Measurements from ENCODE around the gene CHMP5.

CHMP5 gene

DNA sequence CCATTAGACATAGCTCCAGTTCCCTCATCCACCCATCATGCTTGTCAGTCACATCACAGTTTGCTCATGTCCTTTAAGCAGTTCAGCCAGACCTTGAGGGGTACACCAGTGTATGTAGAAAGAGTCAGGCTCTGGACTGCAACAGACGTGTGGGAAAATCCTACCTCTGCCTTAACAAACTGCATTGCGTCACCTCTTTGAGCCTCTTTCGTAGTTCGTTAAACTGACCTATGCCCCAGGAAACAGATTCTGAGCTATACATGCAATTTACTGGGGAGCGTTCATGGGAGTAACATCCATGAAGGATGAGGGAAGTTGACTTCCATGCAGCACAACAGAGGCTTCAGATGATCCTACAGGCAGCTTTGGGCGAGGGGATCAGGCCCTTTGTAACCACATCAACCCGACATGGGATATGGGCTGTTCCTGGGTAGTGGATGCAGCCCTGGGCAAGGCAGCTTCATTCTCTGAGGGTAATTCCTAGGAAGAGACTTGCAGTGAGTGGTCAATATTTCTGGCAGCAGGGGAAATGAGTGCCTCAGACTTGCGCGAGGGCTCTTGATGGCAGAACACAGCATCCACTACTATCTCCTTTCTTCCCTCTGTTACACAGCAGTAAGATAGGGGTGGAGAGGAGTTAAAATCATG, 20.6 kb upstream of the CHMP5 start:
- no peak for DNase-seq (ENCODE audit: low read depth)

DNA sequence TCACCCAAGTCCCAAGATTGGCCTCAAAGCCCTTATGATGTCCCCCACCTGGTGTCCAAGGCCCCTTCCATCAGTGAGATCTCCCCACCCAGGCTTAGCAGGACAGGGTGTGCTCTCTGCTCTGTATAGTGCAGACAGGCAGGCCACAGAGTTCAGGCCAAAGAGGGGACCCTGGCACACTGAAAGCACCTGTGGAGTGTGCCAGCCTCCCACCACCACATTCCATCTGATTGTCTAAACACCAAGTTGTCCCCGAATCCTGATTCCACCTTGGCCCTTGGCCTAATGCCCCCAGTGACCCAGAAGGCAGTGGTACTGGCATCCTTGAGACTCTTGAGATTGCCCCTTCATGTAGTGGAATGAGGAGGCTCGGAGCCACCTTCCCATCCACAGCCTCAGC, 19.5 kb upstream of the CHMP5 start:
- no peak for DNase-seq (ENCODE audit: low read depth)

DNA sequence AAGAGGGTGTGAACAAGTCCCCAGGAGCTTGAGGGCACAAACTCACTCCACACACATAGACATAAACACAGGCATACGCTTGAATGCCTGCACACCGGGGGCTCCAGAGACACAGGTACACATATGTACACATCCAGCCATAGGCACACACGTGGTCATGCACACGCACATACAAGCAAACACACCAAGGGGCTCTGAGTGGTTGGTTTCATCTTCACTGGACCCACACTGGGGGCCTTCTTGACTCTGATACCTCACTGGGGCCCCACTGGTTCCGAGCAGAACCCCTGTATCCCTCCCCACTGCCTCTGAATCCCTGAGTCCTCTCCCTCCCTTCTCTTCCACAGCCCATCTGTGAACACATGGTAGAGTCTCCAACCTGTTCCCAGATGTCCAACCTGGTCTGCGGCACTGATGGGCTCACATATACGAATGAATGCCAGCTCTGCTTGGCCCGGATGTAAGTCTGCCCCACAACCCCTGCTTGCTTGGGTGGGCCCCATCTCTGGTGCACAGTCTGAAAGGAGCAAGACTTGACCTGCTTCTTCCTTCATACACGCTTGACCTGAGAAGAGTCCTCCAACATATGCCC, 18.5 kb upstream of the CHMP5 start:
- no peak for DNase-seq (ENCODE audit: low read depth)

DNA sequence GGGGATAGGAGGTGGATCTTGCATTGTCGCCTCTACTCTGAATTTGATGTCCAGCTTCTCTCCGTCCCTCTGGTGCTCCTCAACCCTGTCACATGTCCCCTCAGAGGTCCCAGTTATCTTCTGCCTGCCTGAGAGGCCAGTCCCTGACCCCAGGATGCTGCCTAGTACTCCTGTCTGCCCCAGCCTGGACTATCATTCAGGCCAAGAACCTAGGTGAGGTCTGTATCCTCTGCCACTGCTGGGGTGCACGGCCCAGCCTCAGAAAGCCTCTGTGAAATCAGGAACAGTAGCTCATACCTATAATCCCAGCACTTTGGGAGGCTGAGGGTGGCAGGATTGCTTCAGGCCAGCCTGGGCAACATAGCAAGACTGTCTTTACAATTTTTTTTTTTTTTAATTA, 16.2 kb upstream of the CHMP5 start:
- no peak for DNase-seq (ENCODE audit: low read depth)

DNA sequence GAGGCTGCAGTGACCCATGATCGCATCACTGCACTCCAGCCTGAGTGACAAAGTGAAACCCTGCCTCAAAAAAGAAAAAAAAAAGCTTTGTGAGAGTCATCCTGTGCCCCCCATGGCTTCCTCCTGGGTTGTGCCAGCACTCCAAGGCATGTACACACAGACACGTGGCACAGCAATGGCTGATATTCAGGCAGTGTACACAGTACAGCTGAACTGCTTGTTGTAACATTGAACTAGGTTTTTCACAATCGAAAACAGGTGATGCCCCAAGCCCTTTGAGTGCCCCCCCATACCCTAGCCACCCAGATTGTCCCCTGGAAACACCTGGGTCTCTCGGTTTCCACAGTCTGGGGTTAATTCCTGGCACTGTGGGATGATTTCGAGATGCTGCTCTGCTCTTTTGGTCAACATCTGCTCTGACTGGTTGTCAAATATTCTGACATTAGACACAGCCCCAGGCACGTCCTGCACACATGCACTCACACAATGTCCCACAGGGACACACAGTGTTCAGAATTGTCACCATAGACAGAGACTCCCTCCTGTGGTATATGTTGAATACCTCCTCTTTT, 15.7 kb upstream of the CHMP5 start:
- DNase-seq (ENCODE audit: low read depth), result no peak

DNA sequence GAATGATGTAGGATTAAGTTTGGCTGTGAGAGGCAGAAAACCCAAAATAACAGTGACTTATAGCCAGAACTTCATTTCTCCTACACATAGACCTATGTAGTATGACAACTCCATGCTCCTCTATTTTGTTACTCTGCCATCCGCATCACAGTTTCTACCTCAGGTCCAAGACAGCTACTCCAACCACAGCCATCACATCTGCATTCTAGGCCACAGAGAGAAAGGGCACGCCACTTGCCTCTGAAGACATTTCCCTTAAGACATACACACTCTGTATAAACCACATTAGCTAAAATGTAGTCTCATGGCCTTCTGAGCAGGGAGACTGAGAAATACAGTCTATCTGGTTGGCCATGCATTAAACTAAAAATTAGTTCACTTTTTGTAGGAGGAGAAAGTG, 14.9 kb upstream of the CHMP5 start:
- DNase-seq (ENCODE audit: low read depth), result no peak

DNA sequence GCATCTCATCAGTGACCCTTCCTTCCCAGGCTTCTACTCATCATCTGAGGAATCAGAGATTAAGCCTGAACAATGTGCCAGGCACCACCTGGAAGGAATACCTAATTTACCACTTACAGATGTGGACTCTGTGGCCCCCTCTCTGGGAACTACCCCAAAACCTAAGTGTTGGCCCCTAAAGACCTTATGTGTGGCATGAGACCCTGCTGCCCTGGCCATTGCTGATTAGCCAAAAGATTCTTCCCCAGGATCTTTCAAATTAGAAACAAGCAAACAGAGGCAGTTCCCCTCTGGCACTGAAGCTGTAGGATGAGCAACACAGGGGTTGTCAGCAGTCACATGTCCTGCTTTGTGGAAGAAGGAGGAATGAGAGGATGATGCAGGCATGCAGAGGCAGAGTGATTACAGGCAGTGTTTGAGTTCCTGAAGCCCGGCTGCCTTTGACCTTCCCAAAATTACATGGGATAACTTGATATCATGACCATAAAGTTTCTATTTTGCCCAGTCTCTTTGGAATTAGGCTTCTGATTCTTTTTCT, 14.3 kb upstream of the CHMP5 start:
- no peak for DNase-seq (ENCODE audit: low read depth)

DNA sequence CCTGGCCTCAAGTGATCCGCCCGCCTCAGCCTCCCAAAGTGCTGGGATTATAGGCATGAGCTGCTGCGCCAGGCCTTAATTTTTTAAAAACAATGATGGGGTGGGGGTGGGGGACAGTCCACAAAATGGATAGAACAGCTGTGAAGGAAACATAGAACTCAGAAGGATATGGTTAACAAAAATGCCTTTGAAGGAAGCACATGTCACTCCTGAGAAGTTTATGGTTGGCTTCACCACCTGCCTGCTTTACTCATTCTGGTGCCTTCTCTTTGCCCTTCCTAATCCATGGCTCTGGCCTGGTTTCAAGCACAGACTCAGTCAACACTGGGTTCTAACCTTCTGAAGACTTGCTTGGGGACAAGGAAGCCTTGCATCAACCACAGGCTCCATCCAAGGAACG, 10.6 kb upstream of the CHMP5 start:
- DNase-seq (ENCODE audit: low read depth), result no peak

DNA sequence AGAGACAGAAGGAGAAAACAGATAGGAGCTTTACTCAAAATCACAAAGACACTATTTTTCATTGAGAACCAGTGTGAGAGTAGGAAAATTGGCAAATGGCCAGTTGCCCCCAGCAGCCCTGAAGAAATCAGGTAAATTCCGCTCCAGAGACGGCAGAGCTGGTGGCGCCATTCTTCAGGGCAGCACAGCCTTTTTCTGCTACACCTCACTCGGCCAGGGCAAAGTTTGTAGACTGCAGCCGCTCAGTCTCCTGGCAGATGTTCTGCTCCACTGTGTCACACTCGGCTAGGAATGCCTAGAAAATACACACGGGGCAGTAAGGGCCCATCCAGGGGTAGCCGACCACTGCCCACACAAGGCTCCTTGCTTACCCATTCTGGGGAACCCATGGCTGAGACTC, 9.8 kb upstream of the CHMP5 start:
- DNase-seq (ENCODE audit: low read depth), result no peak

DNA sequence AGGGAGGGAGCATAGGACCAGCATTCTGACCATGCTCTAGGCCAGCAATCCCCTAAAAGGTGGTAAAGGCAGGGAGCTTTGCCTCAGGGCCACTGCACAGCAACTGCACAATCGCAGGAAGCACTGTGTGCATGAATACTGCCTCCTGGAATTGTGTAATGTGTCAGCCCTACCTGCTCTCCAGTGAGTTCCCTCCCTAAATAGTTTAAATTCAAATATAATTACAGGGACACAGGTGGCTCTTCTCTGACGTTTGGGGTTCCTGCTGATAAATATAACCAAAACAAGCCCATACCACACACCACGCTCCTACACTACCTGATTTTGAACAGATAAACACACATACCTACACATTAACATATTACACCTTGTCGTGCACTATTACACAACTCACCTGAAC, 9.4 kb upstream of the CHMP5 start:
- no peak for DNase-seq (ENCODE audit: low read depth)

DNA sequence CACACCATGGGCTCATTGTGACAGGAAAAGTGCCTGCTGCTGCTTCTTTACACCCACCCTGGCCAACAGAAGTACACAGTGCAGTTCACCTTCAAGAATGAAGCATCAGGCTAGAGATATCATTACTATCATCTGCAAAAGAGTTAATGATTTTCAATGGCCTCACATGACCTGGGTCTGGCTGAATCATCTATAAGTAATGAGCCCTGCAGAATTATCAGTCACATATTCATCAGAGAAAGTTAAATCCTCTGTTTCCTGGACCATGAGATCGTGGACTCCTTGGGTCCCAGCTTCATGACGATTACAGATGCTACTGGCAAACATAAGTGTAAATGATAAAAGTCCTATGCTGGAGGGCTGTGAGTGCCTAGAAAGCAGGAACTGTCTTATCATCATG, 8.6 kb upstream of the CHMP5 start:
- DNase-seq (ENCODE audit: low read depth), result no peak

DNA sequence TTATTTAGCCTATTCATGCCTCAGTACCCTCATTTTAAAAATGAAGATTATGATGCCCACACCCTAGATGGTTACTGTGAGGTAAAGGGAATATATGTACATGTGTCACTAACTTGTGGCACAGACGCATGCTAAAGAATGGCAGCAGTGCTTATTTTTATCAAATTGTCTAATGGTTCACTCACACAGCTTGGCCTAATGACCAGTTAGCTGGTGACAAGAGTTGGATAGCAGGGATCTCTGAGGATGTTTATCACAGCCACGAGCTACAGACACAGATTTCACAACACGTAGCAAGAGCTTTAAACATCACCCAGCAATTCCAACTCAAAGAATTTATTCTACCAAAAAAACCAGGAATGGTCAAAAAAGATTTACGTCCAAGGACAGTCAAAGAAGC, 7.6 kb upstream of the CHMP5 start:
- no peak for DNase-seq (ENCODE audit: low read depth)

DNA sequence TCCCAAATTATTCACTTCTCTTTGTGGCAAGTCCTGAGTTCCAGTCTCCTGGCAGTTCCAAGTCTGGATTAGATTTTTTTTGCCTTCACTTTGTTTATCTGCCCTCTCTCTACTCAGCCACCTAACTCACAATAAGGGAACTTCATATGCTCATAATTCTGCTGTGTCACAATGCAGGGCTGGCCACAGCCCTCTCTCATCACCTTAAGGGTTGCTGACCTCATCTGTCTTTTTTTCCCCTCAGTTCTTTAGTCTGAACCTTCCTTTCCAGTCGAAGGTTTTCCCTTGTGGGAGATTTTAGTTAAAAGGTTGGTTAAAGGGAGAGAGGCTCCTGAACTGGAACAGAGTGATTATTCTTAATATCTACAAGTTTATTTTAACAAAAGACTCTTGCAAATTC, 4.5 kb upstream of the CHMP5 start:
- no peak for DNase-seq (ENCODE audit: low read depth)

DNA sequence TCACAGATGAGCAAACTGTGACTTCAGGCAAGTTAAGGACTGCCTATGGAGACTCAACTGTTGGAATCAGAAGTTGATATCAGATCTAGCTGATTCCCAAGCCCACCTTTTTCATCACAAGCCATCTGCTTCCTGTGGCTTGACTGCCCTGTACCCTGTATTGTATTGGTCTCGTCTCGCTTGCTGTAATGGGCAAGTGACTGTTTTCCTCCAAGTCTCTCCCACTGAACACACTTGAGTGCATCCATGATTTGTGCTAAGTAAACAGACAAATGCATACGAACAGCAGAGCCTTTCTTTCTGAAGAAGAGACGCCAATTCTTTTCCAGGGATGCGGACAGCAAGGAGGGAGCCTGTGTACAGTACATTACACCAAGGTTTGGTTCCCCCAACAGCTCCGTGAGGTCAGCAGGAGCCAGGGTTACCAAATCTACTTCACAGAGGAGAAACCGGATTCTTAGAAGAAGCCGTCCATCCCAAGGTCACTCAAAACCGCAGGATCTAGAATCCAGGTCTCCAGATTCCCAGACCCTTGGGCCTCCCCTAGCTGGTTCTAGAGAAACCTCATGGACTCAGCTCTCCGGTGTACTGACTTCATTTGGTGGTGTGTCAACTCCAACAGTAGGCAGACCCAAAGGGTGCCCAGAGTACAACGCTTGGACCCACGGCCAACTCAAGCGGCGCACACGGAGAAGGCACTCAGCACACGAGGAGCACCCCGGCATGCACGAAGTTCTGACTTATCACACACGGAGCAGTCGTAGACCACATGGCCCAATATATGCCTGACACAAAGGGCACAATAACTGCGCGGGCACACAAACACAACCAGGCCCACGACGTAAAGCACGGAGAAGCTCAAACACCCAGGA, 1.5 kb upstream of the CHMP5 start:
- DNase-seq (ENCODE audit: low read depth), result no peak

DNA sequence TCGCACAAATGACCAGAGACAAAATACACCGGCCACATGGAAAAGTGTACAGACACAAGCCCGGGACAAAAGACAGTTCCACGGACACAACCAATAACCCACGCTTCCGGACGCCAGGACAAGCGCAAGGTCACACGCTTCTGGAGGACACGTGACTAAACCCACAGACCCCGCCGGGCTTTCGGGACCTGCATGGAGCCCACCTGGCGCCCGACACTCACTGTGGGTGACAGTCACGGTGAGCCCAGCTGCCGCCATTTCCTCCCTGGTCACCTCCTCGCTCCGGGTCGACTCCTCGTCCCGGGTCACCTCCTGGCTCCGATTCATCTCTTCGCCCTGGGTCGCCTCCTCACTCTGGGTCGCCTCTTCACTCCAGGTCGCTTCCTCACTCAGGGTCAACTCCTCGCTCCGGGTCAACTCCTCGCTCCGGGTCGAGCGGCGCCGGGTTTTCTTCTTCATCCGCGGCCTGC, 811 bp upstream of the CHMP5 start:
- DNase-seq (ENCODE audit: low read depth), result peak; percentile 21

DNA sequence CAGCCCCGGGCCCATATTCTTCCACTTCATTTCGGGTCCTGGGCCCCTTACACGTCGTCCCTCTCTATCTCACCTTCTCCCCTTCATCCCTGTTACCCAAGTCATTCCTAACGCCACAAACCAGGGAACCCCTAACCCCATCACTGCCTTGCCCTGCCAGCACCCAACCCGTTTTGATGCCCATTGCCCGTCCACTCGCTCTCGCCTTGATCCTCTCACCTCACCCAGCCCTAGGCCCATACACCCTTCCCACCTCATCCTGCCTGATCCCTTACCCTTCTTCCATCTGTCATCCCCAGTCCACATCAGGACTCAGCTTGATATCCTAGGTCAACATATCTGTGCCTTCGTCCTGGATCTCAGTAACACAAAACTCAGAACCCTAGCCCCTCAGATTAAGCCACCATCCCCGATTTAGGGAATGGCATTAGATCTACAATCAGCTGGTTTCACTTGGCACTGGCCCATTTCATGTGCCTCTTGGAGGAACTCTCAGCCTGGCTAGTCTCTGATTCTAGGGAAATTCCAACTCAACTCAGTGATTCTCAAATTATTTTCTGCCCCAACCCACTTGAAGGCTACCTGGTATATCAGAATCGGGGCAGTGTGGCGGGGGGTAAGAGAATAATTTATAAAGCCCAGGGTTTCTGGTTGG, 489 bp downstream of the CHMP5 start:
- no peak for DNase-seq (ENCODE audit: low read depth)

DNA sequence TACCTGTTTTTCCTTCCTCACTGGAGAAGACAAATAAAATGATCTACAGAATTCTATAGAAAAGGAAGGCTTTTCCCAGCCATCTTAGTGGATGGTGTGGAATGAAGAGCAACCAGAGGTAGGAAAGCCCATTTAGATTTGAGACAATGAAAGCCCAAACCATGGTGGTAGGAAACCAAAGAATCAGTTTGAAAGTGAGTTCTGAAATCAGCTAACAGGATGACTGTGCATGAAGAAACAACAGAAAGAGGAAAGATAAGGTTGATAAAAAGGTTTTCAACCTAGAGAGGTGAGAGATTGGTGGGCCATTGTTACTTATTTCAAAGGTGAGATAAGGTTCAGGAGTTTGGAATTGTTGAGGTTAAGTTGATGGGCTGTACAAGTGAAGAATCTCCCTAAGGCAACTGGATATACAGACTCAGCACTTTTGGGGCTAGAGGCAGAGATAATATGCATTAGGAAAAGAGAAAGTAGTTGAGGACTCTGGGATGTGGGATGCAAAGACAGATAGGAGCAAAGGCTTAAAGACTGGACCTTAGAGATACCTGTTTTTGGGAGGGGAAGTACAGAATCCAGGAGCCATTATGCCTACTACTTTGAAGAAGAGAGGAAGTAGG, 2.4 kb downstream of the CHMP5 start:
- DNase-seq (ENCODE audit: low read depth), result no peak

DNA sequence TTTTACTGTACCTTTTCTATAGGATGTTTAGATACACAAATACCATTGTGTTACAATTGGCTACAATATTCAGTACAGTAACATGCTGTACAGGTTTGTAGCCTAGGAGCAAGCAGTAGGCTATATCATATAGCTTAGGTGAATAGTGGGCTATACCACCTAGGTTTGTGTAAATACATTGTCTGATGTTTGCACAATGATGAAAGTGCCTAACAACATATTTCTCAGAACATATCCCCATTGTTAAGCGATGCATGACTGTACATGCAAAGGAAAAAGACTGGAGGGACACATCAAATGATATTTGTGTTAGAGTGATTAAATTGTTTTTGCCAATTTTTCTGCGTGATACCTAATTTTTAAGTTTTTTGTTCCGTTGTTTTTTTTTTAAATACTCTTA, 5.3 kb downstream of the CHMP5 start:
- no peak for DNase-seq (ENCODE audit: low read depth)

DNA sequence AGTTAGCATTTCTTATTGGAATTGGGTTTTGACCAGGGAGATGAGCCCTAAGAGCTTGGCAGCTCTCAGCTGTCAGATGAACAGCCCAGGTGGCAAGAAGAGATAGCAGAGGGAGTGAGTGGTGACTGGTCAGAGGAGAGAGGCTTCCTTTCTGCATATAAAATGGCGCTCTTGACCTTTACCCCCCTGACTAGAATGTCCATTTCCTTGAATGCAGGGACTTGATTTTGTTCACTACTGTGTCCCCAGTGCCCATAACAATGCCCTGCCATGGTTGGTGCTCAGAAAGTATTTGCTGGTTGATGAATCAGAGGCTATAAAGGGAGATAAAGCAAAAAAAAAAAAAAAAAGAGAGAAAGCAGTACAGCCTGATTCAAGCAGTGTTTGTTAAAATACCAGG, 7.2 kb downstream of the CHMP5 start:
- no peak for DNase-seq (ENCODE audit: low read depth)

DNA sequence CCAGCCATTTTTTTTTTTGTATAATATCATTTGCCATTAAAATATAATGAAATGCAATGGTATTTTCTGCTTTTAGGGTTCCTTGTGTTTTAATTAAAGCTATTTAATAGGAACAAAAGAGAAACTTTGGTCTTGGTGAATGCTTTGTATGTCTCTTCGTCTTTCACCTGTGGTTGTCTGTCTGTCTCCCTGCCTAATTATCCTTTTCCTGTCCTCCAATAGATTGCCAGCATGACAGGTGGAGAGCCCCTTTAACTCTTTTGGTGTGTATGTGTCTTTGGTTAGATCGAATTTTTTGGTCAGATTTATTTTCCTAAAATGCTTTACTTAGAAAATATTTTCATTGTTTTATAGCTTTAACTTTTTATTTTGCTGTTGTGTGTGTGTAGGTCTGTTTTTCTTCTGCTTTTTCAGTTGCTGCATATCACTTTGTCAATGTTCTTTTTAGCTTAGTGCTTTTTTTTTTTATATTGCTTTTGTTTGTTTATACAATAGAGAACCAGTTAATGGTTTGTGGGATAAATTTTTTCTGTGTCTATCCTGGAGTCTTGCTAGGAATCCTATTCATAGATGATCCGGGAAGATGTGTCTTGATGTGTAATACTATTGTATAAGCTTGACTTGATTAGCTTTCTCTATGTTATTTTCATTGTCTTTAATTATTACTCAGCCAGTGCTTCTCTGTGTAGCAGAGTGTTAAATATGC, 8.6 kb downstream of the CHMP5 start:
- DNase-seq (ENCODE audit: low read depth), result no peak

DNA sequence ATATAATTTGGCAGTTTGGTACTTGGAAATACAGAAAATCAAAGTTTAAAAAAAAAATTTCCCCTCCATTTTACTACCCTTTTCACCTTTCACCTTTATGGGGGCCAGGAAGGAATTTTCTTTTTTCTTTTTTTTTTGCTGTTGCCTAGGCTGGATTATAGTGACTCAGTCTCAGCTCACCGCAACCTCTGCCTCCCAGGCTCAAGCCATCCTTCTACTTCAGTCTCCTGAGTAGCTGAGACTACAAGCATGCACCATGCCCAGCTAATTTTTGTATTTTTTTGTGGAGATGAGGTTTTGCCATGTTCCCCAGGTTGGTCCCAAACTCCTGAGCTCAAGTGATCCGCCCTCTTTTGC, 9.1 kb downstream of the CHMP5 start:
- no peak for DNase-seq (ENCODE audit: low read depth)
